Measurements from ENCODE around the gene RBM44.

- TF ChIP-seq CTCF (IDR thresholded peaks at IDR 0.05) (no peak), POLR2A (IDR thresholded peaks at IDR 0.05) (no peak)
Measured at GRCh38 chr2:237791977-237792727, 6.4 kb upstream of the RBM44 start.

Measured in testis (tissue), 2 donors.